ENCODE results near the gene SLC18A3.

GRCh38 chr10:49568235-49568634 is 41.9 kb upstream of the SLC18A3 start:
- no peak for TF ChIP-seq SIN3A (IDR thresholded peaks at IDR 0.05; ENCODE audit: borderline replicate concordance, insufficient read depth, low read depth, low read length)
- TF ChIP-seq CTCF (IDR thresholded peaks at IDR 0.05) = no peak
- TF ChIP-seq TCF7L2 (IDR thresholded peaks at IDR 0.05; ENCODE audit: low read depth, low read length) = no peak
- TF ChIP-seq POLR2AphosphoS5 (IDR thresholded peaks at IDR 0.05; ENCODE audit: low read depth, low read length) = no peak
